ENCODE results near the gene STX1B.
"Not testable (repeated sequence)": the region's sequence is repeated elsewhere in the genome, so short reads cannot be mapped to it uniquely, and the experiment has no call there.

Gene STX1B

GRCh38 chr16:31010585-31011325, at the start of gene STX1B:
TSS of gene STX1B (minus strand) at chr16:31010638. CDS start at chr16:31010396, 242 bp downstream.
- DNase-seq = no peak

GRCh38 chr16:31055613-31056012, 45.2 kb upstream of the STX1B start:
- DNase-seq = no peak

GRCh38 chr16:31052114-31052513, 41.7 kb upstream of the STX1B start:
- DNase-seq = no peak

GRCh38 chr16:31050280-31051030, 40.0 kb upstream of the STX1B start:
- no peak for DNase-seq

GRCh38 chr16:31043898-31044481, 33.6 kb upstream of the STX1B start:
- no peak for DNase-seq

GRCh38 chr16:31043352-31043751, 32.9 kb upstream of the STX1B start:
- DNase-seq = no peak

GRCh38 chr16:31042866-31043265, 32.4 kb upstream of the STX1B start:
- no peak for DNase-seq

- no peak for DNase-seq
Measured at GRCh38 chr16:31038993-31039392, 28.6 kb upstream of the STX1B start.

GRCh38 chr16:31036691-31037090, 26.3 kb upstream of the STX1B start:
- no peak for DNase-seq

- peak; percentile 42 for DNase-seq
Measured at GRCh38 chr16:31033709-31034492, 23.5 kb upstream of the STX1B start.

- peak; percentile 67 for DNase-seq
Measured at GRCh38 chr16:31032736-31033708, 22.6 kb upstream of the STX1B start, which contains the start of gene STX4. TSS of gene STX4 (plus strand) at chr16:31033558. CDS start at chr16:31033806, 248 bp downstream.

- DNase-seq = no peak
Measured at GRCh38 chr16:31031276-31031675, 20.8 kb upstream of the STX1B start.

GRCh38 chr16:31029272-31029671, 18.8 kb upstream of the STX1B start:
- DNase-seq = no peak

GRCh38 chr16:31025339-31025738, 14.9 kb upstream of the STX1B start:
- no peak for DNase-seq

- no peak for DNase-seq
Measured at GRCh38 chr16:31023627-31024226, 13.3 kb upstream of the STX1B start.

- no peak for DNase-seq
Measured at GRCh38 chr16:31023252-31023602, 12.8 kb upstream of the STX1B start.

GRCh38 chr16:31022544-31023251, 12.3 kb upstream of the STX1B start:
- no peak for DNase-seq

- DNase-seq = no peak
Measured at GRCh38 chr16:31020536-31020935, 10.1 kb upstream of the STX1B start.

GRCh38 chr16:31017756-31018155, 7.3 kb upstream of the STX1B start:
- not testable (repeated sequence) for DNase-seq

GRCh38 chr16:31016018-31016417, 5.6 kb upstream of the STX1B start:
- DNase-seq = no peak

- DNase-seq = not testable (repeated sequence)
Measured at GRCh38 chr16:31013292-31013691, 2.9 kb upstream of the STX1B start.
